NCI-H1048 (cell line): ENCODE results near the gene PDHA1.
A peak's percentile ranks its signal among the peaks of the same experiment; 100 is the strongest.

Source experiments
- DNase-seq: peaks from one replicate; lab custom pipeline; 2025; lab: John Stamatoyannopoulos, UW

The PDHA1 gene

DNA sequence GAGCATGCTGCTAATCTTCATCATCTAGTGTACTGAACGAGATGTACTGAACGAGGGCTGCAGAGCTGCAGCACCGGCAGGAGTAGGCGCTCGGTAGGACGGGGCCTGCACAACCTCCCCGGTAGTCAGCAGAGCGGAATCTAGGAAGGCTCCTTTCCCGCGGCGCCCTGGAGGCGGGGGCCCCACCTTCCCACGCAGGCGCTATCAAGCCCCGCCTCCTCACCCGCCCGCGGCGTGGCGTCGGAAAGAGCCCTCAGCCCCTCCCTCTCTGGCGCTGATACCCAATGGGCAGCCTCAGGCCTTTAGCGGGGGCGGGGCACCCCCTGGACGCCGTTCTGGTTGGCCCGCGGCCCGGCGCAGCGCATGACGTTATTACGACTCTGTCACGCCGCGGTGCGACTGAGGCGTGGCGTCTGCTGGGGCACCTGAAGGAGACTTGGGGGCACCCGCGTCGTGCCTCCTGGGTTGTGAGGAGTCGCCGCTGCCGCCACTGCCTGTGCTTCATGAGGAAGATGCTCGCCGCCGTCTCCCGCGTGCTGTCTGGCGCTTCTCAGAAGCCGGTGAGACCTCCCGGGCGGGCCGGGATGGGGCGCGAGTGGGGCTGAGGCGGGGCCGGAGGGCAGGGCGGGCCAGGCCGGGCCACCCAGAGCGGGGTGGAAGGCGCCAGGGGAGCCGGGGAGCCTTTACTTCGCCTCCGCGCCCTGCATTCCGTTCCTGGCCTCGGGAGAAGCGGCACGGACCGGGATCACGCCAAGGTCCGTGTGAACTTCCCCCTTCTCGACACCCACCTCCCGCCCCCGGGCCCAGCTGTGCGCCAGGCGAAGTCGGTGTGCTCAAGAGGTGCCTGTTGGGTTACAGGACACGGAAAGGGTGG is at the start of gene PDHA1:
PDHA1 (plus strand) TSS at position 393 of the 874 bp plus-strand sequence; CDS start at position 504, 111 bp downstream.
- DNase-seq, result peak; percentile 74

GRCh38 chrX:19303256-19303880 is 40.4 kb upstream of the PDHA1 start:
- no peak for DNase-seq

- no peak for DNase-seq
Observed at GRCh38 chrX:19326567-19326966, 17.2 kb upstream of the PDHA1 start.

DNA sequence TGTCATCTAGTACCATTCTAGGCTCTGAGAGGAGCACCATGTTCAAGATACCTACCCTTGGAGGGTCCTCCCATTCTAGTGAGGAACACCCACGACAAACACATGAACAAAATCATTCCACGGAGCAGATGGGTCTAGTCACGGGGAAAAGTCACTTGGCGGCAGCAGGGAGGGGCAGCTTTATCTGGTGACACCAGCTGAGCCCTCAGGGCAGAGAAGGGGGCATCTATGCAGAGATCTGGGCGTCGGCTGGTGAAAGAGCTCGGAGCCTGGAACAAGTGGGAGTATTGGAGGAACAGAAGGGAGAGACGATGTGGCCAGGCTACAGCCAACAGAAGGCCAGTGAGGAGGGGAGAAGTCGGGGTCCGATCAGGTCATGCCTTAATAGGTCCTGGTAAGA is 11.9 kb upstream of the PDHA1 start:
- DNase-seq, result no peak

- DNase-seq, result no peak
Observed at GRCh38 chrX:19332983-19333382, 10.7 kb upstream of the PDHA1 start.

GRCh38 chrX:19334945-19335626 is 8.6 kb upstream of the PDHA1 start:
- DNase-seq, result no peak

DNA sequence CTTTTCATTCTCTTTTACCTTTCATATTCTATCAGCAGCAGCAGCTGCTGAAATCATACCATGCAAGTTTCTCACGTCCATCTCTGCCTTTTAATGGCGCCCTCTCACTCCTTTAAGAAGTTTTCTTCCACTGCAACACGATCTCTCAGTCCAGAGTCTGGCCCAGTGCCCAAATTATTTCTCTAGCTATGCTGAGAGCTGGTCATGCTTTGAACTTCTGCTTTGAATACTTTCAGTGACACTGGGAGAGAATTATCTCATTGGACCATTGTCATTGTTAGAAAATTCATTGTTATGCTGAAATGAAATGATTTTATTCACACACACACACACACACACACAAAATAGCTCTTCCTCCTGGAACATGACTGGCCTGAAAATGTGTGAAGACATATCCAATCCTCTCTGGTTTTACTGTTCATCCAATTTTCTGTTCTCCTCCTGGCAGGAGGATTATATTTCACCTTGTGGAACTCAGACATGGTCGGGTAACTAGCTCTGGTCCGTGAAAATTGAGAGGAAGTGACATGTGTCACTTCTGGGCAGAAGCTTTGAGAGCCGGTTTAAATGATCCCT is 1.3 kb upstream of the PDHA1 start:
- no peak for DNase-seq

DNA sequence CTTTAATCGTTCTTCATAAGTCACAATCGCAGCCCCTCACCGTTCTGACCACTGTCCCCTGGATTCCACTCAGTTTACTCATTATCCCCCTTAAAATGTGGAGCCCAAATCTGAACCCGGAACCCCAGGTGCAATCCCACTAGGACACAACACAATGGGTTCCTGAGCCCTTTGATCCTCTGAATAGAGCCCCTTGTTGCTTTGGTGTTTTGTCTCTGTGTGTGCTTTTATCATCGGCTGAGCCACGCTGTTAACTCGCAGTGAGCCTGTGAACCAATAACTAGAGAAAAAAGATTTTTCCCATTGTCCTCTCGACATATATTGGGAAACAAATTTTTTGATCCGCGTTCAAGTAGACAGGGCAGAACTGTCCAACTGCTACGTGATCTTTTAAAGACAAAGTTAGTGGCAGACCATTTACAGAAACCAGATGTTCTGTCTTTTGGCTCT is 617 bp upstream of the PDHA1 start:
- DNase-seq, result no peak

DNA sequence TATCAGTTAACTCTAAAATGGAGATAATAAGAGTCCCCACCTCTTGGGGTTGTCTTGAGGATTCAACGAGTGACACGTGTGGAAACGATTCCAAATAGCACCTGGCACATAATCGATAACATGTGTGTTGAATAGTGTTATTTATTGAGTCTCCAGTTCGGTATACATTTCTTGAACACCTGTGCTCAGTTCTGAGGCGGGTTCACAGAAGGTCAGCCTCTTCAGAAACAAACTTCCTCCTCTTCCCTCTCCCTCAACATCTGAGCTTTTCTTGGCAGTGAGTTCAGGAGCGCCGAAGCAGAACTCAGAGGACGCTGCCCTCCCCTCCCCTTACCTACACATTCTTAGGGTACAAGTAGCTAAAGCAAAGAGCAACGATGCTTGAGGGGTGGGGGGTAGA is 934 bp downstream of the PDHA1 start:
- DNase-seq, result no peak

GRCh38 chrX:19347916-19348315 is 4.2 kb downstream of the PDHA1 start:
- no peak for DNase-seq

DNA sequence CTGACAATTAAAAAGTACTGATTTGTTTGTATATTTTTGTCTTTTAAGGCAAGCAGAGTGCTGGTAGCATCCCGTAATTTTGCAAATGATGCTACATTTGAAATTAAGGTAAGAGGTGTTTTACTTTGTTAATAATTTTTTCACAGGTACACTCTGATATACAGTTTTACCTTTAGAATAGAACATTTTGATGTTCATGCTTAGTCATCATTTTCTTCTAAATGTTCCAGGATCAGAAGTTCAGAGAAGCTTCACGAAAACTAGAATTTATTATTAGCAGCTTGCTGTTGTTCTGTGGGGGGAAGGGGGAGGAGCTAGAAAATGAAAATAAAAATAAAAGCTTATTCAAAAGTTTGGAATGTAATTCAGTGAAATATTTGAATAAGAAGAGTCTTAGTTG is 5.5 kb downstream of the PDHA1 start:
- no peak for DNase-seq

DNA sequence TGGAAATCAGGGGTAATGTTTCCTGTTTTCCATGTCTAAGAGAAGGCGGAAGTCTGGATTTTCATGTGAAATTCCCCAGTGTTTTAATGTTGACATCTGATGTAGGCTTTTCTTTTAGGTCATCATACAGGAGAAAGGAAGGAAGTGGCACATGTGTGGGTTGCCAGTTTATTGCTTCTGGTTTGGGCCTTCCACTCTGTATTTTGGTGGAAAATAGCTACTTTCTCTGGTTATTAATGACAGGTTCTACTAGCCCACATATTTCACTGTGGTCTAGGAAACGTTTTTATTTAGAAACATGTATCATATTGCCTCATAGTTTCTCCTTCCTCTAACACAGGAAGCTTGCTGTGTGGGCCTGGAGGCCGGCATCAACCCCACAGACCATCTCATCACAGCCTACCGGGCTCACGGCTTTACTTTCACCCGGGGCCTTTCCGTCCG is 7.2 kb downstream of the PDHA1 start:
- DNase-seq, result no peak

GRCh38 chrX:19354625-19355024 is 10.9 kb downstream of the PDHA1 start:
- no peak for DNase-seq

GRCh38 chrX:19358521-19358920 is 14.8 kb downstream of the PDHA1 start:
- DNase-seq, result no peak

DNA sequence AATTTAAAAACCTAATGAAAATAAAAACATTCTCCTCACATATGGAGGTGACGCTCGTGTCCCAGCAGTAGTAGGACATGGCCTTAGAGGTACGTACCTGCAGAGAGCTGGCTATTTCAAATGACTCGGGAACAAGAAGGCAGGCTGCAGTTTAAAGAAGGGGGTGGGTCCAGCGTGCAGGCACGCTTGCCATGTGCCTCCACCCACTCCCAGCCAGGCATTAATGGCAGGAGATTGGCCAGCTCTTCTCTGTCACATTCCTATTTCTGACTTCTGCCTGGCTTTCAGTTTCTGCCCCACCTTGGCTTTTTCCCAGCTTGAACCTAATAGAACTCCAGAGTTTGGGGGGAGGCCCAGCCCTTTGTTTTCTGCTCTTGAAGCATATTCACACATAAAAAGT is 17.2 kb downstream of the PDHA1 start:
- DNase-seq, result no peak

DNA sequence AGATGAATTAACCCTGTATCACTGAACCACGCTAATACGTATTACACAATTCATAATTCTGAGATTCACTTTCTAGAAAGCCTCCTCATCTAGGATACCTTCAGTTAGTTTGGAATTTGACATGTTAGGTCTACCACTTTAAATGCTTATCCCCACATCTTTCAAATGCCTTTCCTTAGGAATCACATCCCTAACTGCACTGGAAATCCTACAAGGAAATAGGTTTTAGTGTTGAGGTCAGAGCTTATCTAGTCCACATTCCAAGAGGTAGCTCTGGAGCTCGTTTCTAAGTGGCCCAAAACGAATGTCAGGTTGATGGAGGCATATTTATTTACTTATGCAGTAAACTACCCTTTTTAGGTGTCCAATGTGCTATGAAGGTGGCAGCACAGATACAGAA is 18.0 kb downstream of the PDHA1 start:
- no peak for DNase-seq

GRCh38 chrX:19368576-19368975 is 24.8 kb downstream of the PDHA1 start:
- DNase-seq, result no peak

GRCh38 chrX:19370061-19370460 is 26.3 kb downstream of the PDHA1 start:
- no peak for DNase-seq

DNA sequence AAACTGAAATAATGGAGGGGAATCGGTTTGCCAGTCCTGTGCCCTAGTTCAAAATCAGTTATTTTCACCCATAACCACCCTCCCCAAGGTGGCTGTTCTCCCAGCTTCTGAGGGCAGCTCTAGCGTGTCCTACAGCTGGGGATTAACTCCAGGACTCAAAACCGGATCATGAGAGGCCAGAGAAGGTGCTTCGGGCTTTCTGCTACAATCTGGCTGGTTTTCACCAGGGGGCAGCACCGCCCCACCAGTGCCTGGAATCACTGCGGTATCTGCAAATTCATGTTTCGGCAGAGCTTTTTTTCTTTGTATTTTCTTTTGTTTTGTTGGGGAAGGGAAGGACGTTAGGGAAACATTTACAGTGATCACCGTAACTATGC is 28.4 kb downstream of the PDHA1 start:
- DNase-seq, result no peak

GRCh38 chrX:19372547-19373331 is 29.0 kb downstream of the PDHA1 start:
- DNase-seq, result no peak

DNA sequence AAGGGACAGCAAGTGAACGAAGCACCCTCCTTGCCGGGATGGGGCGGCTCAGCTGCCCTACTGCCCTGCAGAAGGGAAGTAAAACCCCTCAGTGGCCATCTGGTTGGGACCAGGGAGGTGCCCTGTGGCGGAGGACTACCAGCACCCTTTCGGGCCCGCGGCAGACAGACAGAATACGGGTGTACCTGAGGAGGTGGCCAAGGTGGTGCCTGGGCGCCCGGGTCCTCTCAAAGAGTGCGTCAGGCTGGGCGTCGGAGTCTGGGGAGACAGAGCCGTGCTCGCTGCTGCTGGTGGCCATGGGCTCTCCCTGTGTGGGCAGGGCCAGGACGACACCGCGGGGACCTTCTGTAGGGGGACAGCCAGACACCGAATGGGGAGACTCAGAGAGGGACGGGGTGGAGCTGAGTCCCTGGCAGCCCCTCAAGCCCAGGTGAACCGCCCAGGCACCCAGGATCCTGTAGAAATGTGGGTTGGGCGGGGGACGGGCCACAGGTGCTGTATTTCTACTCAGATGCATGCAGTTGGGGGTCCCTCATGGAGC is 29.7 kb downstream of the PDHA1 start:
- DNase-seq, result no peak
